Measurements from ENCODE around the gene GPR108. TPM values are rescaled to one million over a fixed set of nuclear protein-coding genes. Genes with fewer than 3 reads are reported as not detected.

GPR108 gene
- total and polyA plus RNA-seq, 2 experiments from 2014 or later = 66.6 to 120 TPM

DNA sequence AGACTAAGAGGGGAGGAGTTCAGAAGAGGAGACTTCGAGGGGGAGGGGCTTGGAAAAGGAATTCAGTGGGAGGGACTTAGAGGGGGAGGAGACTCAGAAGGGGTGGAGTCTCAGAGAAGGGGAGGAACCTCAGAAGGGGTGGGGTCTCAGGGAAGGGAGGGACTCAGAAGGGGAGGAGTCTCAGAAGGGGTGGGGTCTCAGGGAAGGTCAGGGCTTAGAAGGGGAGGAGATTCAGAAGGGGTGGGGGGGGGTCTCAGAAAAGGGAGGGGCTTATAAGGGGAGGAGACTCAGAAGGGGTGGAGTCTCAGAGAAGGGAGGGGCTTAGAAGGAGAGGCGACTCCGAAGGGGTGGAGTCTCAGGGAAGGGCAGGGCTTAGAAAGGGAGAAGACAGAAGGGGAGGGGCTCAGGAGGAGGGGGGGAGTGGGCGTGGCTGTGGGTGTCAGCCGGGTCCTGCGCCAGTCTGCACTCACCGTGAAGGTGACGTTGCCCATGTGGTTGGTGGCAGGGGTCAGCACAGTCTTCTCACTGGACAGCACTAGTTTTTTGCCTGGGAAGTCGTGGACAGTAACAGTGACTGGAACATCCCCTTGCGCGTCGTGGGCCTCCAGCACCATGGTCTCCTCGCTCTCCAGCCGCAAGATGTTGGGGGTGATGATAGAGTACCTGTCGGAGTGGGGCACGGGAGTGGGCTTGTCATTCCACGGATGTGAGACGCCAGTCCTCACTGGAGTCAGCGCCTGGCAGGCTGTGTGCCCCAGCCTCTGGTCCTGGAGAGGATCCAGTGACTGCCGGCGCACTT lies 18.4 kb downstream of the GPR108 start:
- Histone ChIP-seq H3K9me2 (replicated peaks; ENCODE audit: insufficient read depth) (no peaks in the 10 kb centered on the region), H2AFZ (no peak overlapping the region), H3K27me3 (no peaks in the 10 kb centered on the region), H3K36me3 (replicated peaks; ENCODE audit: insufficient read depth, low read depth) (no peaks in the 10 kb centered on the region), H4K20me1 (ENCODE audit: insufficient read depth, poor library complexity, severe bottlenecking) (no peaks in the 10 kb centered on the region), H3K4me1 (ENCODE audit: insufficient read depth) (peaks cover 16% of the 10 kb centered on the region), H3K4me3 (no peak overlapping the region), H3K27ac (no peak overlapping the region), H3K4me2 (peak overlapping the region; percentile 63), H3K9me3 (ENCODE audit: low read depth) (no peaks in the 10 kb centered on the region), H3K79me2 (no peaks in the 10 kb centered on the region)
- DNase-seq (ENCODE audit: low spot score) = peak; percentile 67
- WGBS (ENCODE audit: low lambda C conversion rate, missing lambda C conversion rate) = 93% methylated on average over 15 of the region's 21 CpGs
- TF ChIP-seq EZH2phosphoT487 (IDR thresholded peaks at IDR 0.05; ENCODE audit: low read depth, severe bottlenecking, unreplicated experiment) = no peak
- TF ChIP-seq CTCF (IDR thresholded peaks at IDR 0.05; ENCODE audit: poor library complexity) = no peak
- TF ChIP-seq EZH2 (IDR thresholded peaks at IDR 0.05; ENCODE audit: borderline replicate concordance) = no peak

GRCh38 chr19:6718111-6718740 lies 19.2 kb downstream of the GPR108 start:
- no peak for TF ChIP-seq CTCF (IDR thresholded peaks at IDR 0.05; ENCODE audit: poor library complexity)
- TF ChIP-seq EZH2 (IDR thresholded peaks at IDR 0.05; ENCODE audit: borderline replicate concordance) = no peak
- no peak for TF ChIP-seq EZH2phosphoT487 (IDR thresholded peaks at IDR 0.05; ENCODE audit: low read depth, severe bottlenecking, unreplicated experiment)

GRCh38 chr19:6717441-6717971 lies 19.9 kb downstream of the GPR108 start:
- Histone ChIP-seq H3K27ac (no peak overlapping the region), H3K4me2 (no peak overlapping the region), H3K36me3 (replicated peaks; ENCODE audit: insufficient read depth, low read depth) (no peaks in the 10 kb centered on the region), H3K79me2 (no peaks in the 10 kb centered on the region), H3K9me2 (replicated peaks; ENCODE audit: insufficient read depth) (no peaks in the 10 kb centered on the region), H3K4me1 (ENCODE audit: insufficient read depth) (peaks cover 7% of the 10 kb centered on the region), H2AFZ (no peak overlapping the region), H3K4me3 (no peak overlapping the region), H3K9me3 (ENCODE audit: low read depth) (no peaks in the 10 kb centered on the region), H3K27me3 (no peaks in the 10 kb centered on the region), H4K20me1 (ENCODE audit: insufficient read depth, poor library complexity, severe bottlenecking) (no peaks in the 10 kb centered on the region)
- TF ChIP-seq EZH2phosphoT487 (IDR thresholded peaks at IDR 0.05; ENCODE audit: low read depth, severe bottlenecking, unreplicated experiment) (no peak), EZH2 (IDR thresholded peaks at IDR 0.05; ENCODE audit: borderline replicate concordance) (no peak), CTCF (IDR thresholded peaks at IDR 0.05; ENCODE audit: poor library complexity) (no peak)
- 95% methylated on average over 4 of the region's 4 CpGs for WGBS (ENCODE audit: low lambda C conversion rate, missing lambda C conversion rate)
- DNase-seq (ENCODE audit: low spot score) = no peak

More at GRCh38 chr19:6718111-6718740, 19.2 kb downstream of the GPR108 start:
- no peak overlapping the region for H3K27ac ChIP-seq
- H3K36me3 ChIP-seq (replicated peaks; ENCODE audit: insufficient read depth, low read depth) = no peaks in the 10 kb centered on the region
- H3K4me3 ChIP-seq = no peak overlapping the region
- no peaks in the 10 kb centered on the region for H3K27me3 ChIP-seq
- H4K20me1 ChIP-seq (ENCODE audit: insufficient read depth, poor library complexity, severe bottlenecking) = no peaks in the 10 kb centered on the region
- H3K4me1 ChIP-seq (ENCODE audit: insufficient read depth) = peaks cover 13% of the 10 kb centered on the region
- DNase-seq (ENCODE audit: low spot score) = no peak
- H3K4me2 ChIP-seq = no peak overlapping the region
- 83% methylated on average over 14 of the region's 23 CpGs for WGBS (ENCODE audit: low lambda C conversion rate, missing lambda C conversion rate)
- H2AFZ ChIP-seq = no peak overlapping the region
- H3K79me2 ChIP-seq = no peaks in the 10 kb centered on the region
- H3K9me2 ChIP-seq (replicated peaks; ENCODE audit: insufficient read depth) = no peaks in the 10 kb centered on the region
- H3K9me3 ChIP-seq (ENCODE audit: low read depth) = no peaks in the 10 kb centered on the region

All from hepatocyte (in vitro differentiated cells).